GM18519 (cell line): ENCODE data around the gene HOXA10.

Experiments used
- ATAC-seq: cut with Tn5 transposase; IDR thresholded peaks from one replicate; pipeline ENCODE4 v1.9.1; 2021; ENCODE audit warnings: mild to moderate bottlenecking, moderate library complexity; ENCODE audit not compliant: unreplicated experiment, low FRiP score

Gene HOXA10

GRCh38 chr7:27203964-27204594 lies 30.0 kb upstream of the HOXA10 start:
- no peak for ATAC-seq

GRCh38 chr7:27203365-27203953 lies 29.3 kb upstream of the HOXA10 start:
- ATAC-seq = no peak

DNA sequence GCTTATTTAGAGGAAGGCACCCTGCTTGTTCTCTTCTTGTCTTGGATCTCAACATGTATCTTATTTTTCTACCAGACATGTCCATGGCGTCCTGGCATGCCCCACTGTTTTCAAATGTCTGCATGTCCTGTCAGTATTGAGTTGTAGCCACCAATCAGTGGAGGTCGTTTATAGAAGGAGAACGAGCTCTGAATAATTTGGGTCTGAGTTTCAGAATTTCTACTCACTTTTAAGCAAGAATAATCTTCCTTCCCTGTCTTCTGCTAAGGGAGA lies 28.7 kb upstream of the HOXA10 start:
- no peak for ATAC-seq

DNA sequence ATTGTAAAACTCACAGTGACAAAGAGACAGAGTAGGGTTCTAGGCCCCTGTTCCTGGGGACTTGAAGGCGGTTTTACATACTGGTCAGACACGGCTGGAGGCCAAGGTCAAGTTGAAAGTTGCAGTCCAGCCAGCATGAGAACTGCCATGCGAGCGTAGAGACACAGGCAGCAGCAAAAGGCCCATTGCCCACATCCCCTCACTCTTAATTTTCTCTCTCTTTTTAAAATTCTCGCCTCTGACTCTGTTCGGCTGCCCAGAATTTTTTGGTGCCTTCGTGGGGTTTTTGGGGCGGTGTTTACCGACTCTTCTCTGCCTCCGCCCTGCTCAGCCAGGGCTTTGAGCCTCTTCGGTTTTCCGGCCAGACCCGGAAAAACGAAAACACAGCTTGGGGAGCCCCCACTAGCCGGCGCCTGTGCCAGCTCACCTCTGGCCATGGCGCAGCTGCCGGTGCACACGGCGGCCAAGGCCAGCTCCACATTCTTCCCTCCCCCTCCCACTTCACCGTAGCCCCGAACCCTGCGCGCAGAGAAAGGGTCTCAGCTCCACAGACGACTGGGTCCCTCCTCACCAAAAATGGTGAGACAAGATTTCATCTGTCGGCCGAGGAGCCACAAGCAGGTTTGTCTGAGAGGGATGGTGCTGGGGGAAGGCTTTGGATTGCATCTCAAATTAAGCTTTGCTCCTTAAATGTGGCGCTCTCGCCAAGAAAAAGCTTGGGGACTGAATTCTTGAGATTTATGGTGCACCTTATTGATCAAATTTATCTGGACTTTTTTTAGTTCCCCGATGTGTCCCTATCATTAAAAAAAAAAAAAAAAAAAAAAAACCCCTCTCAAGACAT lies 28.1 kb upstream of the HOXA10 start:
- ATAC-seq = no peak

GRCh38 chr7:27201580-27202017 lies 27.5 kb upstream of the HOXA10 start:
- ATAC-seq = no peak

DNA sequence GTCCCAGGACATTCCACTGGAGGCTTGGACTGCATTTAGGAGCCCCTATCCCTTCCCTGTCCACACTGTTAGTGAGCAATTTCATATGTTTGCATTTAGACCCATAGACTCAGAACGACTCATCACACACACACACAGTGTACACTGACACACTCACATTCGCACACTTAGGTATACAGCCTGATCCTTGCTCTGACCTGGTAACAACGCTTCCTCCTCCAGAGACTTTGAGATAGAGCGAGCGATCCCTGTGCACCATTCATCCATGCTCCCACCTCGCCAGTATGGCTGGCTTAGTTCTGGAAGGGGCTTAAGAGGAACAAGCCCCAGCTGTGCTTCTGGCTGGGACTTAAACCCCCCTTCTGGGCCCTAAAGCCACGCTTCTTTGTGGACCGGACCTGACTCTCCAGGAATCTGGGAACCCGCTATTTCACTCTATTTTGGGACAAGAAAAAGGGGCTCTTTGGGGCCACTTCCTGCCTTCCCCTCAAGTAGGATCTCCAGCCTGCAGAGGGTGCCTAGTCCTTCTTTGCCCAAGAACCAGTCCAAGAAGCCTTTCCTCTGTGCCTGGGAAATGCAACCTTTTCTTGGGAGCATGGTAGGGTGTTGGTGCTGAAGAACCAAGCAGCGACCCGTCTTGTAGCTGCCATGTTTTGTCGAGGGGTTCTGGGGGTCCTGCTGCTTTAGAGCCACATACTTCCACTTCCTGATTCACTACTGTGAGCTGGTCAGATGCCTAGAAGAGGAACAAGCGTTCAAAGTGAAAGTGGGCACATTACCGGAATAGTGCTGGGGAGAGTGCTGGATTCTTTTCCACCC lies 26.9 kb upstream of the HOXA10 start:
- ATAC-seq = no peak

DNA sequence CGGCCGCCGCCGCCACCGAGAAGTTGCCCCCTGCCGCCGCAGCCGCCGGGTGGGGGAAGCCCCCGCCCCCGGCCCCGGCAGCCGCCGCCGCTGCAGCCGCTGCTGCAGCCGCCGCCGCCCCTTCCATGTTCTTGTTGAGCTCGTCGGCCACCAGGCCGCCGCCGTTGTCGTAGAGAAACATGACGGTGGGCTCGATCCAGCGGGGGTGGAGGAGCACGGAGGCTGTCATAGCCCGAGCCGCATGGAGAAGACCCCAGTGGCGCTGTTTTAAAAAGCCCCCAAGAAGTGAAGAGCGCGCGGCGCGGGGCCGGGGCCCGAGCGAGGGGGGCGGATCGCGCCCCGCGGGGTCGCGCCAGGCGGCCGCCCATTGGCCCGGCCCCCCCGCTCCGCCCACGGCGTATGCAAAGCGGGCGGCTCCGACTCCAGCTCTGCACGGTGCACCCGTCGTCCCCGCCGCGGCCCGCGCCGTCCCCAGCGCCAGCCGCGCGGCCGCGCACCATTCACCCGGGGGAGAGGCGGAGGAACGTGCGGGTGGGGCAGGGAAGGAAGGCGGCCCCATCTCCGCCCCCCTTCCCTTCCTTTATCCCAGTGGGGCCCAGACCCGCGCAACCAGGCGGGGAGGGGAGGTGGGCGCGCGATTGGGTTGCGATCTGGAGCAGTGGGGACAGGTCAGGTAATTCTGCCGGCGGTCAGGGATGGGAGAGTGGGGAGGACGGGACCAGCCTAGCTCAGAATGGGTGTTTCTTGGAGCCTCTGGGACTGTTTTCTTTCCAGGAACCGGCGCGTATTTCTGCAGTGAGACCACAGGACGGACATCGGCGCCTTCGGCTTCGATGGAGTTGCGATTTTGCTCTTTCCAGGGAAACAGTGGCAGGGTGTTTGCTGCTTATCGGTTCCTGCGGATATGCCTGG lies 26.0 kb upstream of the HOXA10 start, which contains the start of gene HOXA13:
Gene HOXA13 (minus strand): TSS at position 243 of the 912 bp plus-strand sequence. CDS start 14 bp downstream, at position 229.
- ATAC-seq = no peak

- ATAC-seq = no peak
Measured at GRCh38 chr7:27198871-27199801, 25.0 kb upstream of the HOXA10 start.

- ATAC-seq = no peak
Measured at GRCh38 chr7:27198138-27198841, 24.2 kb upstream of the HOXA10 start.

- no peak for ATAC-seq
Measured at GRCh38 chr7:27197137-27198042, 23.3 kb upstream of the HOXA10 start.

DNA sequence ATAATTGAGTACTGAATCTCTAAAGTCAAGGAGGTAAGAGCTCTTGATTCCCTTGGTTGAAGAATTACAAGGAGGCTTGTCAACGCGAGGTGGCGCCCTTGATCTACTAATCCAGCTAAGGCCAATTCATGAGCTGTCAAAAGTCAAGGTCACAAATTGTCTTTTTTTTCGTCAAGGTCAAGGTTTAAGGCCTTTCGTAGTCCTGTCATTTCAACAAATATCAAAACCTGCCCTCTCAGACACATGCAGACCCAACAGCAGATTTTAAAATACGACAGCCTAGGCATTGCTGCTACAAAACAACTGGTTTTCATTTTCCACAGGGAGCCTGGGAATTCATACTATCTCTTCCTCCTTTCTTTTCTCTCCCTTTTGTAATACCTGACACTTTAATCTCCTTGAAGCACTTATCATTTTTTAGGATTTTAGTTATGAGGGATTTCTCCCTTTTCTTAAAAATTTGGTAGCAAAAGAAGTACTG lies 22.2 kb upstream of the HOXA10 start:
- ATAC-seq = no peak

GRCh38 chr7:27194686-27195379 lies 20.7 kb upstream of the HOXA10 start:
- no peak for ATAC-seq

DNA sequence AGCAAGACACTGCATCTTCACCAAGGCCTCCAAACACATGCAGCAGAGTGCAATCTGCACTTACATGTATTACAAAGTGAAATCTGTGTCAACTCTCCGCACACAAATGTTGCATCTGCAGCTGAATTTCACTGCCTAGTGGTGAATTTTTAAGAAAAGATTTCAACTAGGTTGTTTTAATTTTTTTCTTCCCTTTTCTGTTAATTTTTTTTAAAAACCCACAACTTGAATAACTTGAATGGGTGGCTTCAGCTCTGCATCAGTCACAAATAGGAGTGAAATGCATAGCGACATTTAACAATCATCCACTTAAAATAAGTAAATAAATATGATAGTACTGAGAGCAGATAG lies 19.9 kb upstream of the HOXA10 start:
- no peak for ATAC-seq

DNA sequence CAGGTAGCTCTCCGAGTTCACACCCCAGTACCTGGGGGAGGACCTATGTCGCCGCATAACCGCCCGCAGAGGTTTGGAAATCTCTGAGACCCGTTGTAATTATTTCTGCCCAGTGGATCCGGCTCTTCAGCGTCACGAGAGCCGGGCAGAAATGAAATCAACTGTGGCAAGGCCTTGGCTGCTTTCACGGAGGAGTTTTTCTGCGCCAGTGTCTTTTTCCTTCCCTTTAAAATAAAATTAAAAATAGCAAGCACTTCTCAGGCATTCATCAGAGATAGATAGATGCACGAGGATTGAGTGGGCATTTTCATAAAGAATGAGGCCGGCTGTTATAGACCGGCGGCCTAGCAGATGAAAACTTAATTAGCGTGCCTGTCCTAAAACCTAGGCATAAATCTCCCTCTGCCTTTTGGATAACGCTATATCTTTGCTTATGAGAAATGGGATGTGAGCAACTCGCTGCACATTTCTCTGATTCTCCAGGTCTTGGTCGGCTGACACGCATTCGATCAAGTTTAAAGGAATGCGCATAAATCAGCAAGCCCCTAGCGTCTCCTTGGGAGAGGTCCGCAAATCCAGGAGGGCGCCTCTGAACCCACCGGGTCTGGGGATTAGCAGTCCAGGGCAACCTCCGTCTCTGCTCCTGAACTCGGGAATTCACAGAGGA lies 19.3 kb upstream of the HOXA10 start:
- ATAC-seq = no peak

DNA sequence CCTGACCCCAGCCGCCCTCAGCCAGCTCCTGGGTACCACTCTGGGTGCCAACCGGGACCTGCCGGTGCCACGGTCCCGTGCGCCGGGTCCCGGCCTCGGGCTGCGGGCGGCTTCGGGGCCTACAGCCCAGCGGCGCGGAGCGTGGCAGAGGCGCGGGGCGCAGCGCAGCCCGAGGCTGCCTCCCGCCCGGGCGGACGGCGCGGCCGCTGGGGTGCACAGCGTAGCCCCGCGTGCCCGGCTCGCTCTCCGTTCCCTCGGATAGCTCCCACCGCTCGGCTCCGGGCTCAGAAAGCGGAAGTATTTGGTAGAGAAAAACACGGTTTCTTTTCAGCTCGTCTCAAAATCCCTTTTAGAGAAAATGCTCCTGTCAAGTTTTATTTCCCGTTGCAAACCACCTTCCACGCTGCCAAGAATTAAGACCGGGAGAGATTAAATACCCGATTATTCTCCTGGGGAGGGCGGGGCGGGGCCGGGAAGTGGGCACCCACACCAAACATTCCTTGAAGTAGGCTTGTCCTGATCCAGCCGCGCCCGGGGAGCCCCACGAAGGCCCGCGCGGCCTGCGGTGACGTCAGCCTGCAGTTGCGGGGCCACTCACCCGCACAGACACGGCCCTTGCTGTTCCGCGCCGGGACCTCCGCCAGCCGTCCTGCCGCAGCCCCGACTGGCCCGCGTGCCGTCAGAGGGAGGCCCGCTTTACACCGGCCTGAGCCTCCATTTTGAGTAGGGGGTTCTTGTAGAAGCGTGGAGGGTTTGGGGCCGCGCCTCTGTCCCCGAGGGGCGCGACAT lies 18.6 kb upstream of the HOXA10 start:
- no peak for ATAC-seq
